ENCODE results near the gene TRIP10.

The TRIP10 gene

GRCh38 chr19:6729573-6730152 lies 9.8 kb upstream of the TRIP10 start:
- DNase-seq, result no peak

DNA sequence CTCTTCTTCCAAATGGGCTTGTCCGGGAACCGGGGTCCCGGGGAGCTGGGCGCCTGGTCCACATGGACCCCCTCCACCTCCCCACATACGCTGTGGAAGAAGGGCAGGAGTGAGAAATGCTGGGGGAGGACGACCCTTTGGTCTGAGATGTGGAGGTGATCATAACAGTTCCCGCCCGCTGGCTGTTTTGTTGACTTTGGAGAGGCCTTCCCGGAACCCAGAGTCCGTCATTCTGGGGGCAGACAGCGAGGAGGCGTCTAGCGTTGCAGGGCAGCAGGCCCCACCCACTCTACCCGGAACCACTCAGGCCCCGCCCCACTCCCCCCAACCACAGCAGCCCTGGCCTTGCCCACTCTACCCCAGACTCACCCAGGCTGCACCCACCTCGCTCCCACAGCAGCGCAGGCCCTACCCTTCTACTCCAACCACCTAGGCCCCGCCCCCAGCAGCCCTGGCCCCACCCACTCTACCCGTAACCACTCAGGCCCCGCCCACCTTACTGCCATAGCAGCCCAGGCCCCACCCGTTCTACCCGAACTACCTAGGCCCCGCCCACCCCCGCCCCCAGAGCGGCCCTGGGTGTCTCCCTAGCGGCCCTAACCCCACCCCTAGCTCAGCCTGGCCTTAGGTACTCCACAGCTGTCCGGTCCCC lies 9.2 kb upstream of the TRIP10 start:
- DNase-seq, result no peak

DNA sequence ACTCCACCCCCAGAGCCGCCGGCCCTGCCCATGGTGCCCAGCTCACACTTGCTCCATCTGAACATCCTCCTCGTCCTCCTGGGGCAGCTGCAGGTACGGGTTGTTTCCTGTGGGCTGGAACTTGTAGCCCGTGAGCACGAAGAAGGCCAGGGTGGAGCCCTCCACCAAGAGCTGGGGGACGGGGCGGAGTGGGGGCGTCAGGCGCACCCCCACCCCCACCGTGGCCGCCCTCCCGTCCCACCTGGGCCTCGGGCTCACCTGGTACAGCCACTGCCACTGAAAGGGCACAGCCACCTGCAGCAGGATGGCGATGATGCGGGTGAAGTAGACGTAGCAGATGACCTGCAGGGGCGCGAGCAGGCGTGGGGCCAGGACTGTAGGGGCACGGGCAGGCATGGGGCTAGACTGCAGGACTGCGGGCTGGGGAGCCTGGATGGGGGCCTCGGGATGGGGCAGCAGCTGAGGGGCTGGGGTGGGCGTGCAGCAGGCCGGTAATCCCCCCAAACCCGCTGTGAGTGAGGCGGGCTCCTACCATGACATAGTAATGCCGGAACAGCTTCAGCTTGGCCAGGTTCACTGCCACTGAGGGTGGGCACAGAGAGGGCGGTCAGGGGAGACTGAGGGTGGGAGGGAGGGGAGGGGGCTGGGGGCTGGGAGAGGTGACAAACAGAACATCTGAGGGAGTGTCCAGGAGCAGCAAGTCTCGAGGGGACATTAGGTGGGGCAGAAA lies 8.4 kb upstream of the TRIP10 start:
- DNase-seq, result no peak

- no peak for DNase-seq
Measured at GRCh38 chr19:6731822-6732221, 7.7 kb upstream of the TRIP10 start.

- no peak for DNase-seq
Measured at GRCh38 chr19:6732803-6733337, 6.6 kb upstream of the TRIP10 start.

DNA sequence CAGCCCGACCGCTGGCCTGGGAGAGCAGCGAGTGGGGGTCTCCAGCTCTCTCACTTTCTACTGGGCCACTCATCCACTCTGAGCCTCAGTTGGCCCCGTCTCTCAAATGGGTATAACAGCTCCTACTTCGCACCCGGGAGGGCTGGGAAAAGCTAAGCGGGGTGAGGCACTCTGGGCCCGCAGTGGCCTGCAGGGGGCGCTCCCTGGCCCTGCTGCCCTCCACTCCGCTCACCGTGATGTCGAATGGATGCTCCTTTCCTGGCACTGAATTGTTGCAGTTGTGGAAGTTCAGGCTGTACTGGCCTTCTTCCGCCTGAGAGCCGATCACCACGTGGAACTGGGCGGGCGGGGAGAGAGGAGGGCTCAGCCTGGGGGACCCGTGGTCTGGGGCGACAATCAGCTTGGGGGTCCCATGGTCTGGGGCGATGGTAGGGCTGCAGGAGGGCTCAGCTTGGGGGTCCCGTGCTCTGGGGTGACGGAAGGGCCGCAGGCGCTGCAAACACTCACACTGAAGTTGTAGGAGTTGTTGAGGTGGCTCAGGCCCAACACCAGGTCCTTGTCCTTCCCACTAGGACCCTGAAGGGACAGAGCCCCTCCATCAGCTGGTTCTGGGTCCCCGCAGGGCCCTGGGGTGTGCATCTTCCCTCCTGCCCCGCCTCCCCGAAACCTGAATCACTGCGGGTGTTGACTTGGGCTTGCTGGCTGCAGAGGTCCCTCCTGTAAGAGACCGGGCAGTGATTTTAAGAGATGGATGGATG lies 6.0 kb upstream of the TRIP10 start:
- DNase-seq, result no peak

DNA sequence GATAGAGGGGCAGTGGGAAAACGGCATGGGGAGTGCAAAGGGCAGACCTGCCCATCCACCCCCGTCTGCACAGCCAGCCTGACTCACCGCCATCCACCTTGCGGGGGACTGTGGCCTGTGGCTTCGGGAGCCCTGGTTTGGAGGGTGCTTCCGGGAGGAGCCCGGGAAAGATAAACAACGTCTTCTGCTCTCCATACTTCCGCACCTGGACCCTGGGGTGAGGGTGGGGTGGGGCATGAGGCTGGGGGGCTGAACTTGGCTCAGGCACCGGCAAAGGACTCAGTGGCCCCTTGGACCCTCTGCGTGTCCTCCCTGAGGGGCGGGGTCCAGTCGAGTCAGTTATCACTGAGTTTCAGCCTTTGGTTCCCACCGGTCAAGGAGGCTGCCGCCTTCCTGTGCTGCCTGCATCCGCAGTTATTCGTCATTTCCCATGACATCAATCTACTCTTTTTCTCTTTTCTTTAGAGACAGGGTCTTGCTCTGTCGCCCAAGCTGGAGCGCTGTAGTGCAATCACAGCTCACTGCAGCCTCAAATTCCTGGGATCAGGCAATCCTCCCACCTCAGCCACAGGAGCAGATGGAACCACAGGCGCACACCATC lies 5.3 kb upstream of the TRIP10 start:
- no peak for DNase-seq

DNA sequence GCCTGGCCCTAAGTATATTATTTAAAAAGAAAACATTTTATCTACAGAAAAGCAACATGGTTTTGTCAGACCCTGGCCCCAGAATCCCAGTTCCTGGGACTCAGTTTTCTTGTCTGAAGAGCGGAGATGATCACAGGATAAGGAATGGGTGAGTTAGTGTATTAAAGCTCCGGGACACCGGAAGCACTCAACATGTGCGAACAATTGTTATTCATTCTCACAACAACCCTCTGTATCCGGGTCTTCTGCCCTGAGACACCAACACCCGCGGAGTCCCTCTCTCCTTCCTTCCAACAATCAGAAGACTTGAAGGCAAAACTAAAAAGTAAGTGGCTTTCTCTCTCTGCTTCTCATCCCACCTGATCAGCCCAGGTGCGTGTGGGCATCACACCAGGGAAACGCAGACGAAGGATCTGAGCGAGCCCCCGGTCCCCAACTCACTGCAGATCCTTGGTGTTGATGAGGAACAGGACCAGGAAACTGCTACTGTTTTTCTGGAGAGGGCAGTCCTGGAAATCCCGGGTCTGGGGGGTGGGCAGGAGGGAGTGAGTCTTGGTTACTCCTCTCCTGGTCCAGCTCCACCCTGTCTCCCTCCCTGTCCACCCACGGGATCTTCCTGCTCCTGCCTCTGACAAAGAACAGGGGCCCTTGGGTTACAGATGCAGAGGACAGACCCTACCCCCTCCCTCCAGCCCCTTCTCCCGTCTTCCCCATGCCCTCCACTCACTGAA lies 4.1 kb upstream of the TRIP10 start:
- no peak for DNase-seq

- DNase-seq, result peak; percentile 72
Measured at GRCh38 chr19:6736169-6736916, 3.1 kb upstream of the TRIP10 start.

DNA sequence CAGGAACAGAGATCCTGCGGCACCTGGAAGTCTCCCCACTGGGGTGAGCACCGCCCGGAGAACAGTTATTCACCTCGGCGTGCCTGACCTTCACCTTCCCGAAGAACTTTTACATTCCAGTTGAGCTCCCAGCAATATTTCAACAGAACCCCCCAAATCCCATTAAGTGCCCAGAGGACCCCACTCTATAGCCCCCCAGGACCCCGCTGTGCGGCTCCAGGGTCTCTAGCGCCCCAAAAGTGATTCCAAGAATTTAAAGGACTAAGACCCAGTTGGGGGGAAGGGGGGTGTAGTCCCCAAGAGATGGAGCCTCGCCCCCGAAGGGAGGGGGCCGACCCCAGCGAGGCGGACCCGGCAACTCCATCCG lies 2.6 kb upstream of the TRIP10 start:
- no peak for DNase-seq

DNA sequence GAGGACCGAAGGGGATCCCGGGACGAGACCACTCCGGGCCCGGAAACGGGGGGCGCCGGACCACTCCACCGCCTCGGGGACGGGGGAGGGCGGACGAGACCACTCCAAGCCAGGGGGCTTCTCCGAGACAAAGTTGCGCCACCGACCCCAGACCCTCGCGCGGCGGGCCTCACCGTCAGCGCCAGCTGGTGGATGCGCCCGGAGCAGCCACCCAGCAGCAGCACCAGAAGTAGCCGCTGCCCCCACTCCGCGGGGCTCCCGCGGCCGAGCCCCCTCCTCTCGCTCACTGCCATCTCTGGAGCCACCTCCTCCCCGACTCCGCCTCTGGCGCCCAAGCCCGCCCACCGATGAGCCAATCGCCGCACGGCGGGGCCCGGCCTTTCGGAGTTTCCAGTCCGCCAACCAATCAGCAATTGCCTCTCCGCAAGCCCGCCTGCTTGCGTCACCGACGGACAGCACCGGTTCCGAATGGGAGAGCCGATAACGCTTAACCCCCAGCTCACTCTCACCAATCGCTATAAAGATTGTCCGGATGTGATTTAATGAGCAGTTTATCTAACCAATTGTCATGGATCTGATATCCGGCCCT lies 2.1 kb upstream of the TRIP10 start, which contains the start of gene GPR108:
TSS of gene GPR108 (minus strand) at position 297 of the 589 bp plus-strand sequence. CDS start at position 293, 4 bp downstream.
- DNase-seq, result peak; percentile 100

- peak; percentile 81 for DNase-seq
Measured at GRCh38 chr19:6737873-6738786, 1.4 kb upstream of the TRIP10 start.

DNA sequence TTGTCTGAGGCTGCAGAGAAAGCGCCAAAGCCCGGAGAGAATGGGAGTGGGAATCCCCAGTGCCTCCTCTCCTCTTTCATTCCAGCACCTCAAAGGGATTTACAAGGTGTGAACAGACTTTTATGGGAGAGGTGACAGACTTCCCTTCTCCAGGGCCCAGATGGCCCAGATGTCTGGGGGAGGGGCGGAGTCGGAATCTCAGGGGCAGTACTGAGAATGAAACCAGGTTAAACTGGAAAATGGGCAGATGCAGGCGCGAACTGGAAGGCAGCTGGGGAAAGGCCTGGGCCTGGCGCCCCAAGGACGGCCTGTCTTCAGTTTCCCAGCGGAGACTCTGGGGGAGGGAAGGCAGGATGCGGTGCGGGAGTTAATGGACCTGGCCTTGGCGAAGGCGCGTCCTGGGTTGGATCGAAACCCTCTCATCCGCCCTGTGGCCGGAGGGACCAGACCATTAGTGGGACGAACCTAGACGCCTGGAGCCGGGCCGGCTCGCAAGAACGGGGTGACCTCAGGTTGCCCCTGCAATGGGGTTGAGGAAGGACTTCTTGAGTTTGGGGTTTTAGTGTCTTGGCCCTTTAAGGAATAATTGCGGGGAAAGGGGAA lies 592 bp upstream of the TRIP10 start:
- DNase-seq, result peak; percentile 8

- DNase-seq, result no peak
Measured at GRCh38 chr19:6739883-6740588, 556 bp downstream of the TRIP10 start.

DNA sequence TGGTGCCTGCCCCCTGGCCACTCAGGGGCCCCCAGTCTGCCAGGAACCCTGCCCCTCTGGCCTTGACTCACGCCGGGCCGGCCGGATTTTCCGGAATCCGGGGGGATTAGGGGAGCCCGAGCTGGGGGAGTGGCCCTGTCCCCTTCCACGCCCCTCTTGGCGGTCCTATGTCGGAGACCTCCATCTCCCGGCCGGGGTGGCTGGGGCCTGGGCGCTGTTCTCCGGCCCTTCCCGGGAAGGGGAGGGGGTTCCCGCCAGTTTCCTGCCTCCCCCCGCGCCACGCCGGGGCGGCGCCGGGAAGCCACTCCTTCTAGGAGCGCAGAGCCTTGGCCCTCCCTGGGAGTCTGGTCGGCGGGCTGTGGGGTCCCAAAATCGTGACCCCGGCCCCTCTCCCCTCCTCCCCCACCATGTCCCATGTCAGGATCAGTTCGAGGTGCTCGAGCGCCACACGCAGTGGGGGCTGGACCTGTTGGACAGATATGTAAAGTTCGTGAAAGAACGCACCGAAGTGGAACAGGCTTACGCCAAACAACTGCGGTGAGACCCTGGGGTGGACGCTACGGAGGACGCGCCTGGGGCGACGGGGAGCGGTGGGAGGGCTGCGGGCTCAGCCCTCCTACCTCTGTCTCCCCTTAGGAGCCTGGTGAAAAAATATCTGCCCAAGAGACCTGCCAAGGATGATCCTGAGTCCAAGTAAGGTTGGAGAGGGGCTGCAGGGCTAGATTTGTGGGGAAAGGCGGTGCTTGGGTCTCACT lies 1.3 kb downstream of the TRIP10 start:
- DNase-seq, result no peak

- no peak for DNase-seq
Measured at GRCh38 chr19:6743066-6743465, 3.6 kb downstream of the TRIP10 start.

DNA sequence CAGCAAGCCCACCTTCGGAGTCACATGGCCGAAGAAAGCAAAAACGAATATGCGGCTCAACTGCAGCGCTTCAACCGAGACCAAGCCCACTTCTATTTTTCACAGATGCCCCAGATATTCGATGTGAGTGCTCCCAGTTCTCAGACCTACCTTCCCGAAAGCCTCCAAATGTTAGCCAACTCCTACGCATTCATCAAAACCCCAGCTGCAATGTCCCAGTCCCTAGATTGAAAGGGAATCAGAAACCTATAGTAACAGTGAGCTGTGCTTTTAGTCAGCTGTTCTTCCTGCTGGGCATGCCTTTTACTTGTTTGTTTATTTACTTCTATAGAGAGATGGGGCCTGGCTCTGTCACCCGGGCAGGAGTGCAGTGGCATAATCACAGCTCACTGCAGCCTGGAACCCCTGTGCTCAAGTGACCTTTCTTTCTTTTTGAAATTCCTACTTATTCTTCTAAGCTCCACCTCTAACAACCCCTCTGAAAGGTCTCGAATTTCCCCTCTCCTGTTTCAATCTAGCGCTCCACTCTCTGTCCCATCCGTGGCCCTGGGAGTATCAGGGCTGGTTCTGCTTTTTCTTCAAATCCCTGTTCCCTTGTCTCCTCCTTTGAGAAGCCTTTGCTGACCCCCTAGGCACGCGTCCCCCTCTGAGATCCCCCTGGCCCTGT lies 4.4 kb downstream of the TRIP10 start:
- no peak for DNase-seq

Data from CD4-positive, alpha-beta T cell treated with Interleukin-4 for 4 hours (primary cell).